H1 (cell line): ENCODE measurements around the gene PRUNE1. TPM values are rescaled to one million over a fixed set of nuclear protein-coding genes. Genes with fewer than 3 reads are reported as not detected.

ENCODE experiments used
- CTCF ChIA-PET: fragments of 300-600 bp; sonication (Branson Sonifier 250); formaldehyde crosslinking; loops from one replicate; lab custom pipeline; 2021; ENCODE audit not compliant: partially characterized antibody; lab: Charles Lee
- POLR2A ChIA-PET: fragments of 300-600 bp; sonication (Branson Sonifier 250); formaldehyde crosslinking; loops from one replicate; lab custom pipeline; 2021; ENCODE audit warnings: inconsistent platforms; ENCODE audit not compliant: partially characterized antibody; lab: Charles Lee
- DNase-seq, 2 experiments: peaks; one replicate each; pipeline versions ENCODE4 v3.0.0 to v3.0.0-alpha.2; 2010 to 2022; ENCODE audit warnings: low spot score in 2 of 2, low read depth in 1 of 2, mixed read lengths in 1 of 2
- FAIRE-seq: peaks from 2 replicates; lab custom pipeline; 2011; peaks lifted over from hg19 to GRCh38; lab: Jason Lieb, UNC
- H2AFZ ChIP-seq: 2 replicates; pipeline ENCODE4 v1.8.1; 2012; ENCODE audit warnings: low read length, inconsistent platforms
- H2AK5ac ChIP-seq: 2 replicates; pipeline ENCODE4 v1.6.1; 2013; ENCODE audit warnings: low read depth, low read length
- H2BK120ac ChIP-seq: replicated peaks from 2 replicates; pipeline ENCODE3; 2013; ENCODE audit warnings: low read depth, low read length, inconsistent platforms
- H2BK12ac ChIP-seq: 2 replicates; pipeline ENCODE4 v1.6.1; 2013; ENCODE audit warnings: low read depth, low read length
- H2BK15ac ChIP-seq: 2 replicates; pipeline ENCODE4 v1.6.1; 2013; ENCODE audit warnings: low read length
- H2BK20ac ChIP-seq: 2 replicates; pipeline ENCODE4 v1.6.1; 2013; ENCODE audit warnings: low read length
- H2BK5ac ChIP-seq: 2 replicates; pipeline ENCODE4 v1.6.1; 2013; ENCODE audit warnings: low read depth, low read length
- H3K14ac ChIP-seq: 2 replicates; pipeline ENCODE4 v1.6.1; 2013; ENCODE audit warnings: inconsistent platforms; ENCODE audit not compliant: insufficient read length
- H3K18ac ChIP-seq: 2 replicates; pipeline ENCODE4 v1.6.1; 2013; ENCODE audit warnings: low read length; ENCODE audit errors: extremely low read depth
- H3K23ac ChIP-seq: 2 replicates; pipeline ENCODE4 v1.6.1; 2013; ENCODE audit warnings: inconsistent platforms; ENCODE audit not compliant: insufficient read length
- H3K23me2 ChIP-seq: 2 replicates; pipeline ENCODE4 v1.6.1; 2013; ENCODE audit warnings: low read depth, low read length
- H3K27ac ChIP-seq: 2 replicates; pipeline ENCODE4 v1.6.1; 2011; ENCODE audit warnings: low read depth, low read length, inconsistent platforms
- H3K27me3 ChIP-seq, 4 experiments: replicated peaks in 1 of 4; 1 replicate in 1 of 4; 2 replicates in 3 of 4; pipeline versions ENCODE4 v1.6.1 to v1.8.1; 2011 to 2013; ENCODE audit warnings: low read length in 3 of 4, mild to moderate bottlenecking in 3 of 4, inconsistent platforms in 2 of 4, mixed read lengths in 2 of 4, moderate library complexity in 1 of 4; ENCODE audit not compliant: control insufficient read depth in 3 of 4, insufficient read depth in 3 of 4; ENCODE audit errors: extremely low read depth in 1 of 4
- H3K36me3 ChIP-seq, 4 experiments: 2 replicates each; pipeline versions ENCODE4 v1.6.1 to v1.8.1; 2011 to 2013; ENCODE audit warnings: mild to moderate bottlenecking in 4 of 4, low read length in 3 of 4, moderate library complexity in 2 of 4, control low read depth in 1 of 4, inconsistent platforms in 1 of 4; ENCODE audit not compliant: insufficient read depth in 4 of 4, control insufficient read depth in 2 of 4
- H3K4ac ChIP-seq: replicated peaks from 2 replicates; pipeline ENCODE3; 2013; ENCODE audit warnings: low read length, low read depth, mixed read lengths, inconsistent platforms; ENCODE audit not compliant: insufficient read length
- H3K4me1 ChIP-seq, 4 experiments: replicated peaks in 1 of 4; 1 replicate in 1 of 4; 2 replicates in 3 of 4; pipeline versions ENCODE4 v1.6.1 to v1.8.1; 2011 to 2013; ENCODE audit warnings: low read length in 3 of 4, inconsistent platforms in 2 of 4, mixed read lengths in 1 of 4; ENCODE audit not compliant: insufficient read depth in 4 of 4, control insufficient read depth in 3 of 4
- H3K4me2 ChIP-seq, 2 experiments: 2 replicates each; pipeline versions ENCODE4 v1.6.1 to v1.8.1; 2011 to 2013; ENCODE audit warnings: low read depth in 2 of 2, low read length in 2 of 2, control low read depth in 1 of 2, inconsistent platforms in 1 of 2, mild to moderate bottlenecking in 1 of 2; ENCODE audit not compliant: insufficient read depth in 1 of 2
- H3K4me3 ChIP-seq, 4 experiments: fragments of 200-600, 300-600 bp in 1 of 4; sonication (generic), shearing (Covaris generic), sonication (Bioruptor Twin) in 1 of 4; 2 replicates each; pipeline versions ENCODE4 v1.5.1 to v1.8.1; 2011 to 2016; ENCODE audit warnings: low read length in 4 of 4, low read depth in 3 of 4, control low read depth in 2 of 4, inconsistent platforms in 2 of 4, mild to moderate bottlenecking in 2 of 4, mixed read lengths in 1 of 4, moderate library complexity in 1 of 4; ENCODE audit not compliant: insufficient read depth in 2 of 4; ENCODE audit errors: extremely low read depth in 1 of 4
- H3K56ac ChIP-seq: replicated peaks from 2 replicates; pipeline ENCODE3; 2013; ENCODE audit warnings: low read depth, mild to moderate bottlenecking, mixed read lengths, low read length, inconsistent platforms; ENCODE audit not compliant: insufficient read length
- H3K79me1 ChIP-seq: 2 replicates; pipeline ENCODE4 v1.6.1; 2013; ENCODE audit warnings: low read depth, low read length, control low read depth
- H3K79me2 ChIP-seq, 2 experiments: 2 replicates each; pipeline versions ENCODE4 v1.6.1 to v1.8.1; 2012 to 2013; ENCODE audit warnings: low read length in 2 of 2, mild to moderate bottlenecking in 2 of 2, inconsistent platforms in 1 of 2; ENCODE audit not compliant: insufficient read depth in 2 of 2, control insufficient read depth in 1 of 2
- H3K9ac ChIP-seq, 4 experiments: replicated peaks in 1 of 4; 1 replicate in 1 of 4; 2 replicates in 3 of 4; pipeline versions ENCODE4 v1.6.1 to v1.8.1; 2011 to 2013; ENCODE audit warnings: low read depth in 3 of 4, low read length in 3 of 4, control low read depth in 2 of 4, mild to moderate bottlenecking in 2 of 4, moderate library complexity in 2 of 4, inconsistent platforms in 1 of 4; ENCODE audit errors: extremely low read depth in 1 of 4
- H3K9me3 ChIP-seq, 2 experiments: 2 replicates each; pipeline versions ENCODE4 v1.6.1 to v1.8.1; 2012 to 2013; ENCODE audit warnings: mild to moderate bottlenecking in 2 of 2, moderate library complexity in 2 of 2, control low read depth in 1 of 2, inconsistent platforms in 1 of 2, low read depth in 1 of 2, low read length in 1 of 2, mixed read lengths in 1 of 2; ENCODE audit not compliant: insufficient read depth in 2 of 2
- H4K20me1 ChIP-seq, 2 experiments: replicated peaks in 1 of 2; 2 replicates each; pipeline versions ENCODE3 to v1.8.1; 2011 to 2013; ENCODE audit warnings: inconsistent platforms in 2 of 2, low read length in 2 of 2, mild to moderate bottlenecking in 1 of 2; ENCODE audit not compliant: insufficient read depth in 2 of 2, control insufficient read depth in 1 of 2
- H4K5ac ChIP-seq: 2 replicates; pipeline ENCODE4 v1.6.1; 2013; ENCODE audit warnings: low read length, low read depth, mixed read lengths, inconsistent platforms; ENCODE audit not compliant: insufficient read length
- H4K8ac ChIP-seq: 2 replicates; pipeline ENCODE4 v1.8.0; 2013; ENCODE audit warnings: mild to moderate bottlenecking, moderate library complexity, low read length, inconsistent platforms; ENCODE audit not compliant: insufficient read depth; ENCODE audit errors: extremely low read depth
- H4K91ac ChIP-seq: replicated peaks from 2 replicates; pipeline ENCODE3; 2013; ENCODE audit warnings: low read length, mixed read lengths, inconsistent platforms; ENCODE audit not compliant: insufficient read length
- GTF2F1 ChIP-seq: IDR thresholded peaks from 2 replicates; pipeline ENCODE4 v1.6.1; 2012; ENCODE audit warnings: low read depth, low read length, improper control_type of control experiment, borderline replicate concordance
- JUND ChIP-seq: IDR thresholded peaks from 2 replicates; pipeline ENCODE4 v1.6.1; 2011; ENCODE audit warnings: mild to moderate bottlenecking, improper control_type of control experiment, low read length
- SIN3A ChIP-seq, 2 experiments: IDR thresholded peaks in 1 of 2; conservative IDR thresholded peaks in 1 of 2; 2 replicates each; pipeline ENCODE4 v1.6.1; 2011 to 2012; ENCODE audit warnings: low read length in 2 of 2, improper control_type of control experiment in 1 of 2, low read depth in 1 of 2, mild to moderate bottlenecking in 1 of 2
- SIX5 ChIP-seq: IDR thresholded peaks from 2 replicates; pipeline ENCODE4 v1.6.1; 2011; ENCODE audit warnings: mild to moderate bottlenecking, low read depth, low read length
- SUZ12 ChIP-seq: fragments of 200-600 bp; sonication (generic); IDR thresholded peaks from 2 replicates; pipeline ENCODE4 v1.6.1; 2012; ENCODE audit warnings: mild to moderate bottlenecking, inconsistent platforms, low read length, moderate library complexity, mixed read lengths
- YY1 ChIP-seq: IDR thresholded peaks from 2 replicates; pipeline ENCODE4 v1.6.1; 2011; ENCODE audit warnings: low read depth, mild to moderate bottlenecking, low read length
- ZNF274 ChIP-seq: IDR thresholded peaks from 2 replicates; pipeline ENCODE4 v1.7.0; 2012; ENCODE audit warnings: low read length, borderline replicate concordance; ENCODE audit errors: extremely low read depth
- WGBS, 2 experiments: shearing (Covaris generic) in 1 of 2; methylation state at CpG; one replicate each; pipeline versions ENCODE4 v1.1.6 to v1.1.7; 2013 to 2015; ENCODE audit warnings: low lambda C conversion rate in 2 of 2, mixed read lengths in 2 of 2, inconsistent platforms in 1 of 2, low coverage in 1 of 2, missing lambda C conversion rate in 1 of 2; ENCODE audit not compliant: insufficient replicate concordance in 2 of 2, insufficient coverage in 1 of 2, insufficient read length in 1 of 2; ENCODE audit errors: extremely low coverage in 1 of 2, missing lambda C conversion rate in 1 of 2; 5-methylcytosine and 5-hydroxymethylcytosine counted together
- polyA plus RNA-seq, 7 experiments: library from polyadenylated mRNA; depleted of rRNA in 3 of 7; stranded (reverse) in 5 of 7; unstranded in 2 of 7; fragments of >200 nt in 5 of 7; fragments of 200-250 nt in 2 of 7; gene quantifications; 1 replicate in 5 of 7; 2 replicates in 1 of 7; 4 replicates in 1 of 7; pipeline versions ENCODE4 v1.2.1 to v1.2.3, GENCODE V29; 2011 to 2013; ENCODE audit warnings: missing spikeins in 2 of 7, mixed read lengths in 2 of 7
- total RNA-seq: library from RNA; stranded (reverse); fragmentation: NEBNext Ultra II Directional; extraction: Animal tissue kit (Norgen Biotek cat#: 25700); gene quantifications from 2 replicates; pipeline ENCODE4 v1.2.1, GENCODE V29; 2021
- TF ChIP-seq, protein P1 (sequence below): IDR thresholded peaks from 2 replicates; pipeline ENCODE4 v1.6.1; 2012; ENCODE audit warnings: inconsistent platforms
- TF ChIP-seq, protein P2 (sequence below): IDR thresholded peaks from 2 replicates; pipeline ENCODE4 v1.6.1; 2012; ENCODE audit warnings: low read length, inconsistent platforms
- TF ChIP-seq, protein P3 (sequence below): IDR thresholded peaks from 2 replicates; pipeline ENCODE4 v1.6.1; 2011; ENCODE audit warnings: low read length, improper control_type of control experiment

PRUNE1 gene
- total and polyA plus RNA-seq, 2 of the 8 experiments (the other 6 are each of a cell fraction or from before 2014, with no cell fraction given): 32.8 to 54.2 TPM

DNA sequence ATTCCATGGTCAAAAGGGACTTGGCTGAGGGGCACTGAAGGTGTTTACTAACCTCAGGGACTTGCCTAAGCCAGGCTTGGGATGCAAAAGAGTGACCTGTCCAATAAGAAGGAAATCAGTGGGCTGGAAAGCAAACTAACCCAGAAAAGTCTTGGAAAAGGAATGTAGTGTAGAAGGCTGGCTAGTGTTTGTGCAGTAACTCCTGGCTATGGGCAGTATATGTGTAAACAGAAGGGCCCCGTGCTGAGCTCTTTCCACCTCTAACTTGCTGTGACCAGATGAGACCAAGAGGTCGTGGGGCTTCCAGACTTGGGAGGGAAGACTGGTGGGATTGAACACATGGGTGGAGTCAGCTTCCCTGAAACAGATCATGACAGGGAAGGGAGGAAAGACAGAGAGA is 5.6 kb upstream of the PRUNE1 start:
- H2BK15ac ChIP-seq: no peak overlapping the region
- peaks cover 1 to 8% (median 4%) of the 10 kb centered on the region in 4 experiments; a peak in 5 of 7 replicates for H3K4me1 ChIP-seq
- POLR2A ChIA-PET: interaction anchor here (1.2 to 1.7 kb wide), 3 partner anchors 21 to 387 kb away, joined by 3 to 5 read pairs (median 4); partner anchors contain the start of gene ANXA9
- H3K27me3 ChIP-seq: no peaks in the 10 kb centered on the region
- H3K79me2 ChIP-seq: no peaks in the 10 kb centered on the region
- no peak overlapping the region for H3K14ac ChIP-seq
- H3K23me2 ChIP-seq: peaks cover 3% of the 10 kb centered on the region; the same call in 1 of the 2 replicates
- H2BK120ac ChIP-seq: no peak overlapping the region
- H2AK5ac ChIP-seq: no peak overlapping the region
- no peak overlapping the region for H3K56ac ChIP-seq
- H3K4me3 ChIP-seq: no peak overlapping the region
- H3K23ac ChIP-seq: no peak overlapping the region
- H4K91ac ChIP-seq: no peak overlapping the region
- peaks cover 0 to 7% (median 5%) of the 10 kb centered on the region in 4 experiments; a peak in 4 of 8 replicates for H3K36me3 ChIP-seq
- FAIRE-seq (no peak), DNase-seq (no peak)
- H3K18ac ChIP-seq: no peak overlapping the region
- H3K9me3 ChIP-seq: no peaks in the 10 kb centered on the region
- H3K9ac ChIP-seq: no peak overlapping the region
- no peak overlapping the region for H4K5ac ChIP-seq
- no peak overlapping the region for H3K4ac ChIP-seq
- no peaks in the 10 kb centered on the region for H4K20me1 ChIP-seq
- no peak overlapping the region for H3K27ac ChIP-seq
- H2BK12ac ChIP-seq: no peak overlapping the region
- H2BK20ac ChIP-seq: no peak overlapping the region
- CTCF ChIA-PET: interaction anchor here (0.9 to 7.8 kb wide), 3 partner anchors 9 to 154 kb away, joined by 4 to 142 read pairs (median 4); partner anchors contain the start of genes ANXA9 and TNFAIP8L2
- no peak overlapping the region for H4K8ac ChIP-seq
- H3K4me2 ChIP-seq: no peak overlapping the region
- WGBS, 2 experiments: 90% methylated on average over 2 of the region's 2 CpGs; no CpG with 5 or more reads in 1 of the 2 experiments
- no peaks in the 10 kb centered on the region for H3K79me1 ChIP-seq
- H2BK5ac ChIP-seq: no peak overlapping the region
- no peak overlapping the region for H2AFZ ChIP-seq
- TF ChIP-seq SUZ12 (no peak), YY1 (no peak), ZNF274 (no peak), GTF2F1 (no peak), SIN3A (conservative IDR thresholded peaks at IDR 0.05 in 1 of 2, IDR thresholded peaks at IDR 0.05 in 1 of 2; ENCODE audit: low read depth in 1 of 2, low read length in 2 of 2) (no peak), JUND (no peak), SIX5 (no peak)
- TF ChIP-seq, protein P1, sequence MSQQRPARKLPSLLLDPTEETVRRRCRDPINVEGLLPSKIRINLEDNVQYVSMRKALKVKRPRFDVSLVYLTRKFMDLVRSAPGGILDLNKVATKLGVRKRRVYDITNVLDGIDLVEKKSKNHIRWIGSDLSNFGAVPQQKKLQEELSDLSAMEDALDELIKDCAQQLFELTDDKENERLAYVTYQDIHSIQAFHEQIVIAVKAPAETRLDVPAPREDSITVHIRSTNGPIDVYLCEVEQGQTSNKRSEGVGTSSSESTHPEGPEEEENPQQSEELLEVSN: no peak
- TF ChIP-seq, protein P2, sequence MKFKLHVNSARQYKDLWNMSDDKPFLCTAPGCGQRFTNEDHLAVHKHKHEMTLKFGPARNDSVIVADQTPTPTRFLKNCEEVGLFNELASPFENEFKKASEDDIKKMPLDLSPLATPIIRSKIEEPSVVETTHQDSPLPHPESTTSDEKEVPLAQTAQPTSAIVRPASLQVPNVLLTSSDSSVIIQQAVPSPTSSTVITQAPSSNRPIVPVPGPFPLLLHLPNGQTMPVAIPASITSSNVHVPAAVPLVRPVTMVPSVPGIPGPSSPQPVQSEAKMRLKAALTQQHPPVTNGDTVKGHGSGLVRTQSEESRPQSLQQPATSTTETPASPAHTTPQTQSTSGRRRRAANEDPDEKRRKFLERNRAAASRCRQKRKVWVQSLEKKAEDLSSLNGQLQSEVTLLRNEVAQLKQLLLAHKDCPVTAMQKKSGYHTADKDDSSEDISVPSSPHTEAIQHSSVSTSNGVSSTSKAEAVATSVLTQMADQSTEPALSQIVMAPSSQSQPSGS: no peak
- TF ChIP-seq, protein P3, sequence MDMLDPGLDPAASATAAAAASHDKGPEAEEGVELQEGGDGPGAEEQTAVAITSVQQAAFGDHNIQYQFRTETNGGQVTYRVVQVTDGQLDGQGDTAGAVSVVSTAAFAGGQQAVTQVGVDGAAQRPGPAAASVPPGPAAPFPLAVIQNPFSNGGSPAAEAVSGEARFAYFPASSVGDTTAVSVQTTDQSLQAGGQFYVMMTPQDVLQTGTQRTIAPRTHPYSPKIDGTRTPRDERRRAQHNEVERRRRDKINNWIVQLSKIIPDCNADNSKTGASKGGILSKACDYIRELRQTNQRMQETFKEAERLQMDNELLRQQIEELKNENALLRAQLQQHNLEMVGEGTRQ: no peak
